Skeletal muscle cell (primary cell): Measurements from ENCODE around the gene MYLK4.
"Not testable (repeated sequence)": the region's sequence is repeated elsewhere in the genome, so short reads cannot be mapped to it uniquely, and the experiment has no call there.

Experiments used
- DNase-seq: peaks from one replicate; pipeline ENCODE4 v3.0.0-alpha.2; 2010; ENCODE audit warnings: low read depth
- H3K4me3 ChIP-seq: 2 replicates; pipeline ENCODE4 v1.5.1; 2011; ENCODE audit warnings: low read depth, mild to moderate bottlenecking, control low read depth, low read length, moderate library complexity

Gene MYLK4

DNA sequence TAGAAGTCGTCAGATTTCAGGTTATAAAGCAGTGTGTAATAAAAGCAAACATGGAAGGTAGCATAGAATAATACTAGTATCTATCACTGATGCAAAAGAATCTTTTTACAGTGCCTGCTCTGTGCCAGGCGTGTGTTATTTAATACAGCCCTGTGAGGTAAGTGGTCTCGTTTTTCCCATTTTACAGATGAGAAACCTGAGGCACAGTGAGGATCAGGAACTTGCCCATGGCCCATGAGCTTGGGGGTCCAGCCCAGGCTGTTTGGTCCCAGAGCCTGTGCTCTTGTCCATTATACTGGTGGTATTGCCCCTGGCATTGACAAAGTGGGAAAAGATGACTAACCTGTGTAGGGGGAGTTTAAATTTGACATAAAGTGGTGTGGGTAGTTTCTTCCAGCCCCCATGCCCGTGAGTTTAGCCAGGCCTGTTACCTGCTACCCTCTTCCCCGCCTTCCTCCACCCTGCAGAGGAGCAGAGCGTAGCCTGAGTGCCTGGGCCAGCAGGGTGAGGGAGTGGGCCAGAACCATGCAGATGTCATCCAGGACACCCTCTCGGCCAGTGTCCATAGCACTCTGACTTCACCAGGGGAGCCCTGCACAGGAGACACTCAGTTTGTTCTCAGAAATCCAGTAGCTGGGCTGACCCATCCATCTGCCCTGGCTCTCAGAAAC lies 31.1 kb upstream of the MYLK4 start:
- H3K4me3 ChIP-seq: no peak overlapping the region
- no peak for DNase-seq

DNA sequence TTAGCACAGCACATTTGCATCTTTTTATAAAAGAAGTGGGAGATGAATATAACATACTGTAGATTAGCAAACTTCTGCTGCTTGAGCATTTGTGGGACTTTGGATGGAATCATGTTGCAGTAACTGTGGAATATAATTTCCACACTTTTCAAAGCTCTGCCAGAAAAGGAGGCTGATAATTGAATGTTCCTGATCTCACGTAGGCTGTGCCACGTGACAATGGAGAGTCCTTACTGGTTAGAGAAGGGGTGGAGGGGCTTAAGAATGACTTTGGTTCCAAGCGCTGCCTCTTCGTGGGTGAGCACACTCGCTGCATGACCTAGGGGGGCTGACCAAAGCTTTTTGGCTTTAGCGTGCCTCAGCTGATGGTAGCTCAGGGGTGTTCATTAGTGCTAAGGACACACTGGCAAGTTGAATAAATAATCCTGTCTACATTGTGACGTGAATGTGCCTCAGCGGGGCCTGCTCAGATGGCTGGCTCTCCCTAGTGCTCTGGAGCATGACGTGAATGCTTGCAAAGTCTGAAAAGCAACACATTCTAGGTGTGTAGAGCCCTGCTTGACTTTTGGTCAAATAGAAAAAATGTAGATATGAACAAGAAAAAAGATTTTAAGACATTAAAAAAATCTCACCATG lies 29.5 kb upstream of the MYLK4 start:
- DNase-seq: no peak
- H3K4me3 ChIP-seq: no peak overlapping the region

DNA sequence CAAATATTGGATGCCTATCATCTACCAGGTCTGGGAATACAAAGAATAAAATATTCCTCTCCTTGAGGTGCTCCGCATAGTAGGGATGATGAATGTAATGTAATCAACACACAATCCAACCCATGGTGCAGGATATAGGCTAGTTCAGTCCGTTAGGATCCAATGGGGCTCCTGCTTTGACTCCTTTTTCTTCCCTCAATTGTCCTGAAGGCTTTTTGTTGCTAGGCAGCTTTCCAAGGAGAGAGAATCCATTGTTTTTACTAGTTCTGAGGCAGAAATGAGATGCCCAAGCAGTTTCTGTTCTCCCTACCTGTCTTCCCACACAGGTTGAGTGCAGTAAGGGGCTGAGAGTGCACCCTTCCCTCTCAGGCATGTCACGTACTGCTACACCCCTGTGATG lies 26.5 kb upstream of the MYLK4 start:
- no peak overlapping the region for H3K4me3 ChIP-seq
- DNase-seq: no peak

DNA sequence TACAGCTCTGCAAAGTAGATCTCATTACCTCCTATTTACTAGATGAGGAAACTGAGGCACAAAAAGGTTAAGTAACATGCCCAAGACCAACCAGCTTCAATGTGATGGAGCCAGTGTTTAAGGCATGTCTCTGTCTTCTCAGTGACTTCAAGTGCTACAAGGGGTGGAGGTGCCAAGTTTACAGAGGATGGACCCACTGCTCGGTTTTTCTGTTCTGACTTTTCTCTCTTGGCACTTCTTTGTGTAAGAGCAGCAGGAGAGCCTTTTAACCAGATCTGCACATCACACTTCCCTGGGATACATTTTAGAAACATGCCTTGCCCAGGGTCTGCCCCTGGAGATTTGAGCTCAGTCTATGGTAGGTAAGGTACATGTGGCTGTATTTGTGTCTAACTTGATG lies 24.3 kb upstream of the MYLK4 start:
- H3K4me3 ChIP-seq: no peak overlapping the region
- DNase-seq: no peak

DNA sequence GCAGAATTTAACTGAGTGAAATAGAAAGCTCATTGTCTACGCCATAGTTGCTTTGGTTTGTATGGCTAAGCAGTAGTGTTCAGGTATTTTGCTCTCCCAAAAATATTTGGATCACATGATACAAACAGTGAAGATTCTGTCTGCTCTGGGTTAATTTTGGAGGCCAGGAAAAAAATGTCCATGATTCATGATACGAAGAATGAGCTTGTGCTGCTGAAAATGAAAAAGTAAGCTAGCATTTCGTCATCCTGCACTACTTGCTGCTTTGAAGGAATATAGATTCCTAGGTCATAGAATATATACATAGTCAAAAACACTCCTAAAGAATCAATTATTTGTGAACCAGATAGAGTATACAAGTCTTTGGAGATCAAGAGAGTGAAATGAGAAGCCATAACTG lies 22.7 kb upstream of the MYLK4 start:
- H3K4me3 ChIP-seq: no peak overlapping the region
- DNase-seq: no peak

DNA sequence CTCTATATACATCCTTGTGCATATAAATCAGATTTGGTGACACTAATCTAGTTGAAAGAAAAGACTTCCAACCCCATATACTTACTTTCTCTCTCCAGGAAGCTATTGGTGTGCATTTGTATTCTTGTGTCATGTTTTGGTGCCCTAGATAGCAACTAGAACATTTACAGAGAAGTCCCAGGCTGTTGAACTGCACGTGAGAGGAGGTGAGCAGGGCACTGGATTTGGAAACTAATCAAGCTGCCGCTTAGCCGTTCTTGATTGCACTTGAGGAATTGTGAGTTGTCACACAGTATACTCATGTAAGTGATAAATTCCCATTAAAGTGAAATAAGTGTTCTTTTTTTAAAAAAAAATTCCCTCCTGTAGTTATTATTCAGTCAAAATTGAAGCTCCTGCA lies 22.1 kb upstream of the MYLK4 start:
- DNase-seq: no peak
- no peak overlapping the region for H3K4me3 ChIP-seq

DNA sequence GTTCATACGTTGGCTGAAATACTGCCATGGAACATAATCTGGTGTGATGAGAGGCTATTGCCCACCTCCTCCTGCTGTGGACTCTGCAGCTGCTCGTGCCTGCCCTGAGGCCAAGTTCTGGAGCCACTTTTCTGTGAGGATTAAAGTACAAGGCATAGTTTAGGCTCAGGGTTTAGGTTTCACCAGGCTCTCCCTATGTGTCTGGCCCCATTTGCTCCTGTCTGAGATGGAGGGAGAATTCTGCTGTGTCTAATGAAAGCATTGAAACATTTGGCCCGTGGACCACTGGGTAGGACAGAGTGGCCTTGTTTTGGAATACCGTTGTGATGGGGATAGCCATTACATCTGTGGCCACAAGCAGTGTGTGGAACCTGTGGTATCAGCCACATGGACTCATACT lies 20.4 kb upstream of the MYLK4 start:
- DNase-seq: no peak
- H3K4me3 ChIP-seq: no peak overlapping the region

DNA sequence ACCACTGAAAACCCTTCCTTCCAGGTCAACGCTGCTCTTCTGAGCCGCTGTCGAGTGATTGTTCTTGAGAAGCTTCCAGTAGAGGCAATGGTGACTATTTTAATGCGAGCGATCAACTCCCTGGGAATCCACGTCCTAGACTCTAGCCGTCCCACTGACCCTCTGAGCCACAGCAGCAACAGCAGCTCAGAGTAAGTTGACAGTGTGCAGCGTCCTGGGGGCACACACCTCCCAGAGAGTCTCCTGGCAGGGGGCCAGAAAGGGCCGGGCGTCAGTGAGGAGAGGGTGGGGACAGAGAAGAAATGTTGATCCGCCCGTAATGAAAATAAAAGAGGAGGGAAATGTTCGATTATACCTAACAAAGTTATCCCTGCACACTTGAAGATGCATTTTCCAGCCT lies 19.4 kb upstream of the MYLK4 start:
- DNase-seq: no peak
- H3K4me3 ChIP-seq: no peak overlapping the region

DNA sequence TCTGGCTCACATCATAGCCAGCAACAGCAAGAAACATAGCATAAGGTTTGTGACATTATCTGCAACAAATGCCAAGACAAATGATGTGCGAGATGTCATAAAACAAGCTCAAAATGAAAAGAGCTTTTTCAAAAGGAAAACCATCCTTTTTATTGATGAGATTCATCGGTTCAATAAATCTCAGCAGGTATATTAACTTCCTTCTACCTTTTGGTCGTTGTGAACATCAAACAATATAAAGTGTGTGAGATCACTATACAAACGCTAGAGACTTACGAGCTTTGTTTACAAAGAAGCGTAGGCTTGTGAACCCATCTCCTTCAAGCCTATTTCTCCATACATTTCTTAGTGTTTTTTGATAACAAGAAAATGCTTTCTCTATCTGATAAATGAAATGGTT lies 18.0 kb upstream of the MYLK4 start:
- peak overlapping the region; percentile 15 for H3K4me3 ChIP-seq
- DNase-seq: no peak

DNA sequence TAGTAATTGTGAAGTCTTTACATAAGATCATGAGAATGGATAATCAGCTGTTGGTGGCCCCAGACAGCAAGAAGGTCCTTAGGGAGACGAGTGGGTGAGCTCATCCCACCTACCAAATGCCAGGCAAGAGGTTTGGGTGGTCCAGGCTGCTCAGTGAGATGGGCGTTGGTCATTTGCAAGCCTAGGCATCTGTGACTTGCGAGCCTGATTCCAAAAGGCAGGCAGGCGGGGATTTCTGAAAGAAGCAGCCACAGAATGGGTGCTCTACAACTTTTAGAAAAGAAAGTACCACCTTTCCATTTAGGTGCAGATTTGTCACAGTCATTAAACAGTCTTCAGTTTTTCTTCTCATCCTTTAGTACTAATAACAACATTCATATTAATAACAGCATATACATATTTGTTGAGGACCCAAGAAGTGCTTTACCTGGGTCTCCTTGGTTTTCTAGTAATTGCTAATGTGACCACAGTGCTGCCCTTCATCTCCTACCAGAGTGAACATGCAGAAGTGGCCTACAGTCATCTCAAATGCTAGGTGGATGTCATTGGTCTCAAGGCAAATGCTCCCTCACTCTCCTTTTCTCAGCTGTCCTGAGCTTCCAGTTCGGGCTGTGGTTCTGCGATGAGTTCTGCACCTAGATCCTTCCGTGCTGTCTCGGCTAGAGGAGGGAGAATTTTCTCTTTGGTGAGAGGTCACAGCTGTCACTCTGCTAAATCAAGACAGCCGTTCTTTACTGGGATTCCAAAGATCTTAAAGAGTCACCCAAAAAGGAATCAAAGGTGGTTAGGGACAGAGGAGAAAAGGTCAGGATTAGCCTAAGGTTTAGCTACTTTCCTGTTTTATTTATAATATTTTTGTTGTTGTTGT lies 17.2 kb upstream of the MYLK4 start:
- DNase-seq: no peak
- H3K4me3 ChIP-seq: peak overlapping the region; percentile 88

DNA sequence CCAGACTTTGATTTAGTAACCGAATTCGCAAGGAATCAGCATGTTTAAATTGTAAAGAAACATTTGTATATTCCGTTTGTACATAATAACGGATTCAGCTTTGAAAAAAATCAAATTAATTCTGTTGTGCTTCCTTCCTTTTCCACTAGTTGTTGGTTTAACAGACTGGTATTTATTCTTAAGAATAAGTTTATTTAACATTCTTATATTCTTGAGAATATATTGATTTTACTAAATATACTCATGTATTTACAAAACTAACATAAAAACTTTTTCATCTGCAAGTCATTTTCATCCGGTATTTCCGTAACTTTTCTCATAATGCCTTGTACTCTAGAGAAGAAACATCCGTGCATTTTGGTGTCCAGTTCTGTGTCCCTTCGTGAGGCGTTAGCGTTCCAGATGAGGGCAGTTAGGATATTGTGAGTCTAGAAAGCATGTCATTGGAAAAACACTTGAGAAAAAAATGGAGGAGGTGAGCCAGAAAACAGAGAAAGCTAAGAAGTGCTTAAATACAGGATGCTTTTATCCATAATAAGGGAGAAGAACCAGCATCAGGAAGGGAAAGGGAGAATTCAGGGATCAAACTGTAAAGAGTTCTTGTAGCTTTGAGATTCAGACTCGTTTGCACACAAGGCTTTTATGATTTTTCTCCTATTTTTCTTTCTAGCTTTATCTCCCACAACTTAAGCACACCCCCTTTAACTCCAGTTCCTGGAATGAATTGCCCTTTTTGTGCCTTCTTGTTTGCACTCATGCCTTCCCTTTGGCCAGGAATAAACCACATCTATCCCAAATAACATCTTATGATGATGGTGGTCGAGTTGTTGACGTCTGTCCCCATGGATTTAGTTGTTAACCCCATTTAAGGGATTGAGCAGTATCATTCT lies 16.3 kb upstream of the MYLK4 start:
- peak overlapping the region; percentile 88 for H3K4me3 ChIP-seq
- DNase-seq: no peak

DNA sequence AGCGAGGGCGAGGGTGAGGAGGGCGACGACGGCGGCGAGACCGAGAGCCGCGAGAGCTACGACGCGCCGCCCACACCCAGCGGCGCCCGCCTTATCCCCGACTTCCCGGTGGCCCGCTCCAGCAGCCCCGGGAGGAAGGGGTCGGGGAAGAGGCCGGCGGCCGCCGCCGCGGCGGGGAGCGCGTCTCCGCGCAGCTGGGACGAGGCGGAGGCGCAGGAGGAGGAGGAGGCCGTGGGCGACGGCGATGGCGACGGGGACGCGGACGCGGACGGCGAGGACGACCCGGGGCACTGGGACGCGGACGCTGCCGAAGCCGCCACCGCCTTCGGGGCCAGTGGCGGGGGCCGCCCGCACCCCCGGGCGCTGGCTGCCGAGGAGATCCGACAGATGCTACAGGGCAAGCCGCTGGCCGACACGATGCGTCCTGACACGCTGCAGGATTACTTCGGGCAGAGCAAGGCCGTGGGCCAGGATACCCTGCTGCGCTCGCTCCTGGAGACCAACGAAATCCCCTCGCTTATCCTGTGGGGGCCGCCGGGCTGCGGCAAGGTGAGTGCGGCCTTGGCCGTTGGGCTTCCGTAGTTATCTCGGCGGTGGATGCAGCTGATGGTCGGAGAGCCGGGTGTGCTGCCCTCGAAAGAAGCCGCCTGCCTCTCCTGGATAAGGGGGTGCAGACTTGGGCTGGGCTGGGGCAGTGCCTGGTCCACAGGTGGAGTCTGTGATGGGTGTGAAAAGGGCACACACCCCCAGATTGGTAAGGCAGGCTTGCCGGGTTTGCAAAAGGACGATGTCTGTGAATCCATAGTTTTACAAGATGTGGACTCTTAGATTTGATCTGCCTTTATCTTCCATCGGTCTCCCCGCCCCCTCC lies 15.4 kb upstream of the MYLK4 start:
- no peak for DNase-seq
- peak overlapping the region; percentile 88 for H3K4me3 ChIP-seq

DNA sequence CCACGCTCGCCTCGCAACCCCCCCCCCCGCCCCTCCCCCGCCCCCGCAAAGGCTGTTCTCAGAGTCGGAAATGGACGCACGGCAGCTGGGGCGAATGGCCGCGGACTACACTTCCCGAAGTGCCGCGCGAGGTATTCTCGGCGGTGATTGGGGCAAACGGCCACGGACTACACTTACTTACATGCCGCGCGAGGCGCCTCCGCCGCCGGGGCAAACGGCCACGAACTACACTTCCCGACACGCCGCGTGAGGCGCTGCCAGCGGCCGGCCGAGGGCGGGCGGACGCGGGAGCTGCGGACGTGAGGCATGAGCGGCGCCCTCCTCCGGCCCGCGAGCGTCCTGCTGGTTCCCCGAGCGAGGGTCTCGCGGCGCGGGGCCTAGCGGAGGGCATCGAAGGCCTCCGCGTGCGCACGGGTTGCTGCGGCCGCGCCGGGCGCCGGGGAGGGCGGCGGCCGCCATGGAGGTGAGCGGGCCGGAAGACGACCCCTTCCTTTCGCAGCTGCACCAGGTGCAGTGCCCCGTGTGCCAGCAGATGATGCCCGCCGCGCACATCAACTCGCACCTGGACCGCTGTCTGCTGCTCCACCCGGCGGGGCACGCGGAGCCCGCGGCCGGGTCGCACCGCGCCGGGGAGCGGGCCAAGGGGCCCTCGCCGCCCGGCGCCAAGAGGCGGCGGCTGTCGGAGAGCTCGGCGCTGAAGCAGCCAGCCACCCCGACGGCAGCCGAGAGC lies 14.6 kb upstream of the MYLK4 start, which contains the start of gene WRNIP1:
WRNIP1 (plus strand) TSS at position 228 of the 730 bp plus-strand sequence; CDS start at position 458, 230 bp downstream.
- peak; percentile 96 for DNase-seq
- peak within 1 kb of the TSS; percentile 88 for H3K4me3 ChIP-seq

DNA sequence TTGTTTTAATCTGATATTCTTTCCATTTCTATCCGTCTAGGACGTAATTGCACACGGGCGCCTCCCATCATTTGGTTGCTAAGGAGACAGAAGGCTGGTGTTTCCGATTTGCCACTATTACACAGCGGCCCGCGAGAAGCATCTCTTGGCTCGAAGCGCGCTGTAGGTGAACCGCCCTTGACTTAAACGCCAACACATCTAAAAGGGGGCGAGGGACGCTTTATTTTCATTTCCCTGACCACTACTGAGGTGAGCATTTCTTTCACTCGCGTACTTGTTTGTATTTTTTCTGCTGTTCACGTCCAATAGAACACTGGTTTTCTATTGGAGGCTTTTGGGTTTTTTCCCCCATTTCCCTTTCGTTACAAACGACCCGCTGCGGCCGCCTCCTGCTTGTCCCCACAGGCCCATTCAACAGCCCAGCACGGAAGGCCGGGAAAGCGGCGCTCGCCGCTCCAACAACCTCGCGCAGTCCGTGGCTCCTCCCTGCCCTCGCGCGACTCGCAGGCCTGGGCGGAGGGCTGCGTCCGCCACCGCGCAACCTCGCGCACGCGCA lies 14.0 kb upstream of the MYLK4 start:
- H3K4me3 ChIP-seq: peak overlapping the region; percentile 58
- DNase-seq: no peak

DNA sequence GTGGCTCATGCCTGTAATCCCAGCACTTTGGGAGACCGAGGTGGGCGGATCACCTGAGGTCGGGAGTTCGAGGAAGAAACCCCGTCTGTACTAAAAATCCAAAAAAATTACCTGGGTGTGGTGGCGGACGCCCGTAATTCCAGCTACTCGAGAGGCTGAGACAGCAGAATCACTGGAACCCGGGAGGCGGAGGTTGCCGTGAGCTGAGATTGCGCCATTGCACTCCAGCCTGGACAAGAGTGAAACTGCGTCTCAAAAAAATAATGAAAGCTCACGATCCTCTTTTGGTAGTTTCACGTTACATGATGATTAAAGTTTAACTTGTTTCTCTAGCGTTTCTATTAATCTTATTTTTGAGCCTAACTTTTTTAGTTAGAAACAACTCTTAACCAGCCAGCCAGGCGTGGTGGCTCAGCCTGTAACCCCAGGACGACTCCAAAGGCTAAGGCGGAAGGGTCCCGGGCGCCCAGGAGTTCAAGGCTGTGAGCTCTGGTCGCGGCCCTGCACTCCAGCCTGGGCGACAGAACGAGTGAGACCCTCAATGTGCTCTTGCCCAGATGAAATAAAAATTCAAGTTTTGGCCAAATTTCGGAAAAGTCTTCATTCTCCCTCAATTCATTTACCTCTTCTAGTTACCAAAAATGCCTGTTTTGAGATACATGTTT lies 13.3 kb upstream of the MYLK4 start:
- no peak for DNase-seq
- peak overlapping the region; percentile 58 for H3K4me3 ChIP-seq

DNA sequence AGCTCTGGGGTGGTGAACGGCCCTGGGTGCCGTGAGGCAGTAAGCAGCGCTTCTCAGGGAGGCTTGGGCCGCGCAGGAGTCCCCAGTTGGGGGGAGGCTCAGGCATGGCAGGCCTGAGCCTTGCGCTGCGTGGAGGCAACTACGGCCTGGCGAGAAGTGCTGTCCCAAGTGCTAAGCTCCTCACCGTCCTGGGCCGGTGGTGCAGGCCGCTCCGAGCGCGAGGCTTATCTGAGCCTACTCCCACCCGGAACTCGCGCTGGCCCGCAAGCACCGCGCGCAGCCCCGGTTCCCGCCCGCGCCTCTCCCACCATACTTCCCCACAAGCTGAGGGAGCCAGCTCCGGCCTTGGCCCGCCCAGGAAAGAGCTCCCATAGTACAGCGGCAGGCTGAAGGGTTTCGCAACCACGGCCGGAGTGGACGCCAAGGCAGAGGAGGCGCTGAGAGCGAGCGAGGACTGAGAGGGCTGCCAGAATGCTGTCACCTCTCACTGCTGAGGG lies 12.7 kb upstream of the MYLK4 start:
- H3K4me3 ChIP-seq: no peak overlapping the region
- no peak for DNase-seq

DNA sequence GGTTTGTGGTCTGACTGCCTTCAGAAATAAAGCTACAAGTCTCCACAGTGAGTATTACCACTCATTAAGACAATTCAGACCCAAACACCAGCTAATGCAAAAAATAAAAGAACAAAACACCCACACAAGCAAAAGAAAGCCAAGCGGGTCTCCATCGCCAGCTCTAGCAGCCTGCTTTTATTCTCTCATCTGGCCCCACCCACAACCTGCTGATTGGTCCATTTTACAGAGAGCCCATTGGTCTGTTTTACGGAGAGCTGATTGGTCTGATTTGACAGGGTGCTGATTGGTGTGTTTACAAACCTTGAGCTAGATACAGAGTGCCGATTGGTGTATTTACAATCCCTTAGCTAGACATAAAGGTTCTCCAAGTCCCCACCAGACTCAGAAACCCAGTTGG lies 12.1 kb upstream of the MYLK4 start:
- not testable (repeated sequence) for DNase-seq, H3K4me3 ChIP-seq
